Astrocyte (in vitro differentiated cells and primary cell): ENCODE measurements around the gene PSMB11. TPM values are rescaled to one million over a fixed set of nuclear protein-coding genes. Genes with fewer than 3 reads are reported as not detected.

Experiments
- DNase-seq: peaks from one replicate; pipeline ENCODE4 v3.0.0-alpha.2; 2010; ENCODE audit warnings: low read depth
- FAIRE-seq: peaks from 2 replicates; lab custom pipeline; 2011; peaks lifted over from hg19 to GRCh38; lab: Jason Lieb, UNC
- H2AFZ ChIP-seq: 2 replicates; pipeline ENCODE4 v1.6.0; 2012; ENCODE audit warnings: low read depth, low read length, inconsistent platforms
- H3K27ac ChIP-seq: 2 replicates; pipeline ENCODE4 v1.5.1; 2011; ENCODE audit warnings: low read depth, low read length, inconsistent platforms
- H3K27me3 ChIP-seq: 2 replicates; pipeline ENCODE4 v1.6.0; 2011; ENCODE audit warnings: low read length, inconsistent platforms; ENCODE audit not compliant: insufficient read depth
- H3K36me3 ChIP-seq: 2 replicates; pipeline ENCODE4 v1.5.1; 2011; ENCODE audit warnings: low read length, inconsistent platforms; ENCODE audit not compliant: insufficient read depth
- H3K4me1 ChIP-seq: 2 replicates; pipeline ENCODE4 v1.5.1; 2011; ENCODE audit warnings: low read length, inconsistent platforms; ENCODE audit not compliant: insufficient read depth
- H3K4me2 ChIP-seq: 2 replicates; pipeline ENCODE4 v1.6.0; 2012; ENCODE audit warnings: low read length, inconsistent platforms
- H3K4me3 ChIP-seq: 2 replicates; pipeline ENCODE4 v1.5.1; 2011; ENCODE audit warnings: low read depth, mild to moderate bottlenecking, low read length, inconsistent platforms; ENCODE audit not compliant: insufficient read depth
- H3K79me2 ChIP-seq: 2 replicates; pipeline ENCODE4 v1.6.0; 2012; ENCODE audit warnings: mild to moderate bottlenecking, low read length, inconsistent platforms; ENCODE audit not compliant: insufficient read depth
- H3K9ac ChIP-seq: 2 replicates; pipeline ENCODE4 v1.6.0; 2012; ENCODE audit warnings: mild to moderate bottlenecking, low read length, inconsistent platforms
- H3K9me3 ChIP-seq: 2 replicates; pipeline ENCODE4 v1.5.1; 2012; ENCODE audit warnings: low read depth, mild to moderate bottlenecking, low read length, inconsistent platforms; ENCODE audit not compliant: insufficient read depth
- H4K20me1 ChIP-seq: 2 replicates; pipeline ENCODE4 v1.6.0; 2012; ENCODE audit warnings: low read length, inconsistent platforms; ENCODE audit not compliant: insufficient read depth
- H3K27ac Mint-ChIP-seq: one replicate; pipeline ENCODE4 v1.8.0; 2021; ENCODE audit warnings: mild to moderate bottlenecking, mixed read lengths; ENCODE audit not compliant: unreplicated experiment
- H3K27me3 Mint-ChIP-seq: one replicate; pipeline ENCODE4 v1.8.0; 2021; ENCODE audit warnings: low read depth, mixed read lengths; ENCODE audit not compliant: unreplicated experiment
- H3K36me3 Mint-ChIP-seq: one replicate; pipeline ENCODE4 v1.8.0; 2021; ENCODE audit warnings: low read depth, mixed read lengths; ENCODE audit not compliant: unreplicated experiment
- H3K4me1 Mint-ChIP-seq: one replicate; pipeline ENCODE4 v1.8.0; 2021; ENCODE audit warnings: low read depth, mixed read lengths; ENCODE audit not compliant: unreplicated experiment
- H3K4me3 Mint-ChIP-seq: one replicate; pipeline ENCODE4 v1.8.0; 2021; ENCODE audit warnings: mild to moderate bottlenecking, moderate library complexity, mixed read lengths; ENCODE audit not compliant: unreplicated experiment
- H3K9me3 Mint-ChIP-seq: one replicate; pipeline ENCODE4 v1.8.0; 2021; ENCODE audit warnings: mild to moderate bottlenecking, mixed read lengths; ENCODE audit not compliant: unreplicated experiment
- CTCF ChIP-seq: IDR thresholded peaks from 2 replicates; pipeline ENCODE4 v1.5.1; 2011; ENCODE audit warnings: low read depth, mild to moderate bottlenecking, inconsistent platforms, low read length, moderate library complexity; ENCODE audit not compliant: insufficient read depth
- EZH2 ChIP-seq: IDR thresholded peaks from 2 replicates; pipeline ENCODE4 v1.6.1; 2012; ENCODE audit warnings: mild to moderate bottlenecking, low read length, inconsistent platforms; ENCODE audit not compliant: insufficient read depth
- total RNA-seq: library from RNA; stranded (reverse); gene quantifications from 2 replicates; pipeline ENCODE4 v1.2.1, GENCODE V29; 2021

The PSMB11 gene
- total RNA-seq, 1 donor from 2014 or later, result not detected

- no peaks in the 10 kb centered on the region for H4K20me1 ChIP-seq
- H3K9ac ChIP-seq, result no peak overlapping the region
- H3K4me1 ChIP-seq, result peaks cover 16% of the 10 kb centered on the region
- H3K4me2 ChIP-seq, result no peak overlapping the region
- H3K27me3 Mint-ChIP-seq, result peaks cover 11% of the 10 kb centered on the region
- FAIRE-seq (no peak), DNase-seq (no peak)
- H3K4me3 ChIP-seq, result no peak overlapping the region
- no peak overlapping the region for H3K27ac Mint-ChIP-seq
- H3K79me2 ChIP-seq, result no peaks in the 10 kb centered on the region
- H3K9me3 Mint-ChIP-seq, result peaks cover 4% of the 10 kb centered on the region
- no peak overlapping the region for H2AFZ ChIP-seq
- no peaks in the 10 kb centered on the region for H3K9me3 ChIP-seq
- H3K4me3 Mint-ChIP-seq, result no peak overlapping the region
- TF ChIP-seq EZH2 (no peak), CTCF (no peak)
- no peaks in the 10 kb centered on the region for H3K36me3 ChIP-seq
- H3K4me1 Mint-ChIP-seq, result peaks cover 9% of the 10 kb centered on the region
- H3K27me3 ChIP-seq, result no peaks in the 10 kb centered on the region
- H3K27ac ChIP-seq, result no peak overlapping the region
- H3K36me3 Mint-ChIP-seq, result peaks cover 7% of the 10 kb centered on the region
These were observed 1.7 kb downstream of the PSMB11 start for GRCh38 chr14:23043754-23044153.

GRCh38 chr14:23044840-23045239, 2.8 kb downstream of the PSMB11 start:
- TF ChIP-seq CTCF, result no peak
- no peak for TF ChIP-seq EZH2
- H3K27ac Mint-ChIP-seq, result no peak overlapping the region
- Histone ChIP-seq H3K27ac (no peak overlapping the region), H4K20me1 (no peaks in the 10 kb centered on the region), H3K4me1 (peaks cover 16% of the 10 kb centered on the region), H3K27me3 (no peaks in the 10 kb centered on the region), H3K4me2 (no peak overlapping the region), H3K4me3 (no peak overlapping the region), H3K9ac (no peak overlapping the region), H3K79me2 (no peaks in the 10 kb centered on the region), H3K9me3 (no peaks in the 10 kb centered on the region), H2AFZ (no peak overlapping the region), H3K36me3 (no peaks in the 10 kb centered on the region)
- DNase-seq (no peak), FAIRE-seq (no peak)
- peaks cover 12% of the 10 kb centered on the region for H3K36me3 Mint-ChIP-seq
- peaks cover 4% of the 10 kb centered on the region for H3K9me3 Mint-ChIP-seq
- H3K4me3 Mint-ChIP-seq, result no peak overlapping the region
- H3K4me1 Mint-ChIP-seq, result peaks cover 9% of the 10 kb centered on the region
- H3K27me3 Mint-ChIP-seq, result peaks cover 11% of the 10 kb centered on the region

GRCh38 chr14:23045419-23046357, 3.7 kb downstream of the PSMB11 start:
- no peak overlapping the region for H3K4me3 ChIP-seq
- H3K4me1 ChIP-seq, result peaks cover 16% of the 10 kb centered on the region
- no peak overlapping the region for H3K4me3 Mint-ChIP-seq
- no peaks in the 10 kb centered on the region for H3K27me3 ChIP-seq
- no peaks in the 10 kb centered on the region for H3K9me3 ChIP-seq
- no peak overlapping the region for H3K9ac ChIP-seq
- no peaks in the 10 kb centered on the region for H3K36me3 ChIP-seq
- H3K27me3 Mint-ChIP-seq, result peaks cover 11% of the 10 kb centered on the region
- no peak overlapping the region for H2AFZ ChIP-seq
- DNase-seq, result no peak
- no peaks in the 10 kb centered on the region for H4K20me1 ChIP-seq
- no peak for TF ChIP-seq EZH2
- TF ChIP-seq CTCF, result no peak
- no peak overlapping the region for H3K4me2 ChIP-seq
- H3K27ac Mint-ChIP-seq, result no peak overlapping the region
- no peaks in the 10 kb centered on the region for H3K79me2 ChIP-seq
- no peak for FAIRE-seq
- H3K36me3 Mint-ChIP-seq, result peaks cover 12% of the 10 kb centered on the region
- no peak overlapping the region for H3K27ac ChIP-seq
- H3K4me1 Mint-ChIP-seq, result peaks cover 9% of the 10 kb centered on the region
- peaks cover 4% of the 10 kb centered on the region for H3K9me3 Mint-ChIP-seq
